HG03175 (cell line): ENCODE measurements around the gene NAPA.

Source experiments
- ATAC-seq: cut with Tn5 transposase; IDR thresholded peaks from one replicate; pipeline ENCODE4 v1.9.1; 2021; ENCODE audit warnings: mild to moderate bottlenecking, moderate library complexity; ENCODE audit not compliant: unreplicated experiment

Gene NAPA

DNA sequence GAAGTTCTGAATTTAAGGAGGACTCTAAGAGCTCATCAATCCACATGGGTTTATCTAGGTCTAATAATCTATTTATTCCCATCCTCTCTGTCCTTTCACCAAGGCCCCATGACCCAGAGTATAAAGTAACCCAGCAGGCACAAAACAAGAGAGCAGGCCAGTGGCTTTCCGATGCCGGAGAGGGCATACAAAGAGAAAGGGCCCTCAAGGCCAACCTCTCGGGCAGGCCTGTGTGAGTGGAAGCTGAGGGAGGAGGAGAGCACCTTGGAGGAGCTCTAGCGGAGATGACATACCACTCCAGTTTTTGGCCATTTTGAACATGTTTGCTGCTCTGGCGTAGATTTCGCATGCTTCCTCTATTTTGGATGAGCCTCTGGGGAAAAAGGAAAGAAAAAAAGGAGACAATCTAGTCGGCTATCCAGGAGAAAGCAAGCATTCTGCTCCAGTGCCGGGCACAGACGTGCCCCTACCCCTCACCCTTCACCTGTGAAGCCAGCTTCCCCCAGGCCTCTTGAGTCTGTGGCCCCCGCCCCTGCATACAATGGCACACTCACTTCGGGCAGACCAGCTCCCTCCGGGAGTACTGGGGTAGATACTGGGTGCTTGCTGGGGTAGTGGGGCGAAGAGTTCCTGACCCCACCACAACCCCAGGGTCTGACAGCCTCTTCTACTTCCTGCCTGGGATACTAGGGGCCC, 11.6 kb downstream of the NAPA start:
- no peak for ATAC-seq

DNA sequence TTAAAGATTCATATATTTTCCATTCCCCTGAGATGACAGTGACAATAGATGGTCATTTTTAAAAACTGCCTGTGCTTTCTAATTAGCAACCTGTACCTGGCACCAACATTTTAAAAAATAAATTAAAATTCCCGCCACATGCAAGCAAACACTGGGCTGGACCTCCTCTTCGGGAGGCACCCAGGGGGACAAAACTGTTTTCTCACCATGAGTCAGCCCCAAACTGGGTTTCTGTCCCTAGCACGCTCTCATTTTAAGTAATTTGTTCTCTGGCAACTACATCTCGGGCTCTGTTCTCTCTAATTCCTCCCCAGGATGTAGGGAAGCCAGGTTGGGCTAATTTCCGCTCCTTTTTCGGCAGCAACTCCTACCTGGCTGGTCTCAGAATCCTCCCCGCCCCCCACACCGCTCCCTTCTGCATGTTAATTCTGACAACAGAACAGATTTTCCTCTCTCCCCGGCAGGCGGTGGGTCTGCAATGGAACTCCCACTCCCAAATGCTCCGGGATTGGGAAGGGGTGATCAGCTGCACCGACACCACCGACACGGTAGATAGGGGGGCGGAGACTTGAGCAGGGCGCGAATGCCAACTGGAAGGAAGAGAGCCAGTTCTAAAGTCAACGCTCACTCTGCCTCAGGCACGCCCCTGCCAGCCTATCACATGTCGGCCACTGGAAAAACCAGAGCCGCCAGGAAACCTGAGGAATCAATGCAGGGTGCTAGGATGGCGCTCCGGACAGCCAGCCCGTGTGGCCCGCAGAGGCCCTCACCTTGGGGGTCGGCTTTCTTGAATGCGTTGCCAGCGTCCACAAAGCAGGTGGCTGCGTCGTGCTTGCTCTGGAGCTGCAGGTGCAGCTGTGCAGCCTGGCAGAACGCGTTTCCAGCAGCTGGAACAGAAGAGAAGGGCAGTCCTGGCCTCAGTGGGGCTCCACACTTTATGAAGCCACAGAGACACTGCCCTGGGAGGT, 14.7 kb downstream of the NAPA start:
- ATAC-seq: no peak

DNA sequence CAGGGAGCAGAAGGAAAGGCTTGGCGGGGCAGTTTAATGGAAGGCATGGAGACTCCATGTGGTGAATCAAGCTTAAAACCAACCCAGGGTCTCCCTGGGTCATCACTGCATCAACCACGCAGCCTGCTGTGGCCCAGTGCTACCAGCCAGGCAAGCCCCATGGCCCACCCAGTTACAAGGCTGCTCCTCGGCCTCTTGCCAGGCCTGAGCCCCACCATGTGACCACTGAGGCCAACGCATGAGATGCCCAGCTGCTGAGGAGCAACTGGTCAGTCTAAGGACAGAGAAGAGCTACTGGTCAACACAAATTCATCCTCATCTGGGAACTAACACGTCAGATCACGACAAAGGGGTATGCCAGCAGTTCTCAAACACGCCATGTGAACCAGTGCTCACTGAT, 15.5 kb downstream of the NAPA start:
- no peak for ATAC-seq

DNA sequence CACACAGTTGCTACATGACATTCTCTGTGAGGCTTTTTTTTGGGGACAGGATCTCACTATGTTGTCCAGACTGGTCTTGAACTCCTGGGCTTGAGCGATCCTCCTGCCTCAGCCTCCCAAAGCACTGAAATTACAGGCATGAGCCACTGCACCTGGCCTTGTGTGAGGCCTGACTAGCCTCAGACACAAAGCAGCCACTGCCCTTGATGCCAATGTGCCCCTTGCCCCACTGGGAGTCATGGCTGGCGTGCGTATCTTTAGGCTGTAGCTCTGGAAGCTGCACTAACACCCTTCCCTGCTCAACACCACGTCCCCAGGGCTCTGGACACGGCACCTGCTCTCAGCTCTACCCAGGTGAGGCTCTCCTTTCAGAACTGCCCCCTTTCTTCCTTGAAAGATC, 16.3 kb downstream of the NAPA start:
- no peak for ATAC-seq

DNA sequence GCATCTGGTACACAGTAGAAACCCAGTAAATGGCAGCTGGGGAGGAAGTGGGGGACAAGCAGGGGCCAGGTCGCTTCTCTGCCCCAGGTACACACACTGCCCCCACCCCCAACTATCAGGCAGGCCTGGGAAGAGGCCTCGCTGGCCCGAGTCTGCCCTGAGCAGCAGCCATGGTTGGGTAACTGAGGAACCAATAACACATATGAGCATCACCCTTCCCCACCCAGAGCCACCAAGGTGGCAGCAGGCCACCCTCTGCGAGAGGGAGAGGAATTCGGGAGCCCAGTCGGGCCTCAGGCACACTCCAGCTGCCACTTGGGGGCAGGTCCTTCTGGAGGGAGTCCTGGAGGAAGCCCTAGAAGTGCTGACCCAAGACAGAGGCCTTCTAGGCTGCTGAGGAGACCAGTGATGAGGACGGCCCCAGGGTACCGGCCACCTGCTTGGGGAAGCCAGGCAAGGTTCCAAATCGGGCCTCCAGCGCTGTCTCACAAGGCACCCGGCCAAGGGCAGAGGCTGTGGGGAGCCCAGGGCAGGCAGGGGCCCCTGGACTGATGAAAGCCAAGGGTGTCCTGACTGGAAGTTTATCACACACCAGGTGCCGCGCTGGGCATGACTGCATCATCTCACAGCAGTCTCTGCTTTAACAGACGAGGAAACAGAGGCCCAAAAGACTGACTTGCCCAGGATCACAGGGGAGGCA, 16.9 kb downstream of the NAPA start:
- no peak for ATAC-seq

DNA sequence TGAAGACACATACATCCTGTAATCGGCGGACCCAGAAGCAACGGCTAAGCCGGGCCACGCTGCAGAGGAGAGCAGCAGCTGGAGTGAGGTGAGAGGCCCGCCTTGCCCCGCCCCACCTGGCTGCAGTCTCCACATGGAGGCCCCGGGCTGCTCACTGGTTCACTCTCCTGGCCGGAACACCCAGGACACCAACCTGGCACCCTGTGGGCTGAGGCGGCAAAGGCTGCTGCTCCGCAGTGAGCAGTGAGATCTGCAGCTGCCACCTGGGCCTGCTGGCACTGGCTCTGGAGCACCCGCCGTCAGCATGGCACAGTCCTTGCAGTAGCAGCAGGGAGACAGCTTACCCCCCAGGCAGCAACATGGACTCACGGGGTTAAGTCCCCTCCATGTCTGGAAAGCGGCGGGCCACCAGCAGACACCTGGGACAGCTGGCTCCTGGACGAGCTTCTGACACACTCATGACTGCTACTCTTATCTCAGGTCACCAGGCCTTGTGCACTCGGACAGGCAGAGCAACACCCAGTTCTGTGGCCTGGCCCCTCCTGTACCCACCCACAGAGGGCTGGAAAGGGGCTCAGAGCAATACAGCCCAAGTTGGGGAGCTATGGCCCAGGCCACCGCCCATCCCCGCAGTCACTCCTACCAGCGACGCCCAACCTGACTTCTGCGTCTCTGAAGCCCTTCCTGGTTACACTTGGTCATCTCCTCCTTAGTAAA, 17.7 kb downstream of the NAPA start:
- ATAC-seq: no peak

DNA sequence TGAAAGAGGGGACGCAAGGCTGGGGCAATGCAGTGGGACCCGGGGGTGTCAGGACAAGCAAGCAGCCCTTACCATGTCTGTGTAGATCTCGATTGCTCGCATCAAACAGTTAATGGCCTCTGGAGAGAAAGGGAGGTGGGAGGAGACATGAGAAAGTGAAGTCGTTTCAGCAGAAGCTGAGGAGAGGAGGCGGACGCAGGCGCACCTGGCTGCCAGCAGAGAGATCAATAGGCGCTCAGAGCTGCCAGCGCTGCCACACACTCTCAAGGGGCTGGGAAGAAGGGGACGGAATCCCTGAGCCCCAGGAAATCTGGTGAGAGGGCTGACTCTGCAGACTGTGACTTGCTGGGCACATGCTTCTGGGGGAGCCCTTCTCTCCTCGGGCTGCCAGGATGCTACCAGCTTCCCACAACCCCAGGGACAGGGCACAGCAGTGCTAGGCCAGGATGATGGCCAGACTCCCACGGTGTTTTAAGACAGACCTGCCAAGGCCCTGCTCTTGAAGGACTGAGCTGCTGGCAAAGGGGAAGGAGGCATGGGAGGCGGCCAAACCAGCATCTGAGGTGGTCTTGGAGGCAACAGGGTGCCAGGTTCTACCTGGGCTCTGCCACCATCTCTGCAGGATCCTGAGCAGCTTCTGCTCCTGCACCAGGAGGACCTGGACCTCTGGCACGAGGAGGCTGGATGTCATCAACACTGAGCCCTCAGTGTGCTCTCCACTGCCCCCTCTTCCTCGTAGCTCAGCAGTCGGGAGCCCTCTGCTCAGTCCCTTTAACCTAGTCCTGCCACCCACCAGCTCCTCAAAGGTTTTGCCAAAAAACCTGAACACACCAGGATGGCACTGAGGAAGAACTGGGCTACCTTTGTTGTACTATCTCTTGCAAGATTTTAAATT, 19.1 kb downstream of the NAPA start:
- no peak for ATAC-seq

DNA sequence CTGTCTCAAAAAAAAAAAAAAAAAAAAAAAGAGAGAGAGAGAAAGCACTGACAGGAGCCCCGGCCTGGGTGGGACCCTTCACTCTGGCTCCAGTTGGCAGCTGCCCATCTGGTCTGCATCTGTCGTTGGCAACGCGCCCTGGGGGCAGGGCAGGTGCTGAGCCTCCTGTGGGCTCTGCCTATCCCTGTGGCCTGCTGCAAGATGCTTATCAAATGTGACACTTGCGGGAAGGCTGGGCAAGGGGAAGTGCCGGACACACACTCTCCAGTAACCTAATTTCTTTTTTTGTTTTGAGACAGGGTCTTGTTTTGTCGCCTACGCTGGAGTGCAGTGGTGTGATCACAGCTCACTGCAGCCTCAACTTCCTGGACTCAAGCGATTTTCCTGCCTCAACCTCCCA, 20.1 kb downstream of the NAPA start:
- no peak for ATAC-seq

DNA sequence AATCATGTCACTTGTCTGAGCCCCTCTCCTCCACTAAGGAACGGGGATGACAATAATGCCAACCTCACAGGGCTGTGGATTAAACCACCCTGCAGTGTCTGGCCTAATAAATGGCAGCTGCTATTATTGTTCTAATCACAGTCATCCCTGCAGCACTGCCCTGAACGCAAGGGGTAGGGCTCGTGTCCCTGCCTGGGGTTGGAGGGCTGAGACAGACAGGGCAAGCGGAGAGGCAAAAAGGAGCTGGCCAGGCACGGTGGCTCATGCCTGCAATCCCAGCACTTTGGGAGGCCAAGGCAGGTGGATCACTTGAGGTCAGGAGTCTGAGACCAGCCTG, 20.7 kb downstream of the NAPA start:
- no peak for ATAC-seq

DNA sequence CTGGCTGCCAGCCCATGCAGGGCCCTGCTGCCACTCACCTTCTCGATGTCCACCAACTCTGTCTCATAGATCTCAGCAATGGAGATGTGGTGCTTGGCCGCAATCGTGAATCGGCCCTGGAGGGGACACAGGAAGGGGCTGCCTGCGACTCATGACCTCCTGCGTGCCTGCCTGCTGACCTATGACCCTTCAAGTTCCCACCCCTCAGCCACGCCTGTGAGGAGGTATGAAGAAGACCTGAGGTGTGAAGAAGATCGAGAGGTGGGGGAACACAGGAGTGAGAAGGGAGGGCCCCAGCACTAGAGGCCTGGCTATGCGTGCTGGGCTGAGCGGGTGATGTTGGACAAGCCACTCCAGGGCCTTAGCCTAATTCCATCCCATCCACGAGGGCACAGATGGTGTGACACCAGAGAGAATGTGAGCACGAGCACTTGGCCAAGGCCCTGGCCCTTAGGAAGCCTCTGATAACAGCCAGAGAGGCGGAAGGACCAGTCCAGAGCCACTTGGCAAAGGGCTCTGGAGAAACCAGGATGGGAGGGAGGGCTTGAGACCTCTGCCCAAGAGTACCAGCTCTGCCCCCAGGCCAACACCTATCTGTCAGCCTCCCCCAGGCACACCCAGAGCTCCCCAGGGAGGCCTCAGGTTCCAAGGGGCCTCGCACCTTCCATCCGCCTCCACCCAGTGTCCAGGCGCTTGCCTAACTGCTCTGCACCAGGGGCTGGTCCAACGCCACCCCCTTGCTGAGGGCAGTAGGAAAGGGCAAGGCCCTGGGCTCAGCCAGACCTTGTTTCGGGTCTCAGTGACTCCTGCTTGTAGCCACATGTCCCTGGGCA, 21.3 kb downstream of the NAPA start:
- no peak for ATAC-seq

DNA sequence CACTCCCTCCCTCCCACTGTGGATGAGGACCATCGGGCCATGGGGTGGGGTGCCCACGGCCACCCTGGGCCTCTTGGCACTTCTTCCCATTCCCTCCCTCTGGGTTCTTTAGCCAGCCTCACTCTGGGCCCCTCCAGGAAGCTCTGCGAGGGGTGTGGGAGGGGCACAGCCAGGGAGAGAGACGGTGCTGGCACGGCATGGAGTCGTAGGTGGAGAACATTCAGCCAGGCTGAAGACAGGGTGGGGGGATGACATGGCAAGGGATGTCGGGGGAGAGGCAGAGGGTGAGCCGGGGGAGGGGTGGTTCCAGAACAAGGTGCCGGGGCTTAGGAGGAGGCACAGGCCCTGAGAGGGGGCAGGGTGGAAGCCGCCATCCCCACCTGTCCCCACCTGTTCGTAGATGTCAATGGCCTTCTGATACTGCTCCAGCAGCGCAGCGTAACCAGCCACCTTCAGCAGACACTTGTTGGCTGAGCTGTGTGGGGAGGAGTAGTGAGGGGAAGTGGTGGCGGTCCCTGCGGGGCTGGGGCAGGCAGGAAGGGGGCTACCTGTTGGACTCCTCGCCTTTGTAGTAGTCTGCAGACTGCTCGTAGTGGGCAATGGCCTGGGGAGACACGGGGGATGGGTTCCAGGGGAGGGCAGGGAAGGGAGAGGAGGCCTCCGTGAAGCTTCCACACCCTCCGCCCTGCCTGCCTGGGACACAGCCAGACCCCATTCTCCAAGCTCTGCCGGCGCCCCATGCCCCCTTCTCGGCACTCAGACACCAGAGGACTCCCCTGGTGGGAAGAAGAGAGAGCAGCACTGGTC, 22.1 kb downstream of the NAPA start:
- no peak for ATAC-seq

DNA sequence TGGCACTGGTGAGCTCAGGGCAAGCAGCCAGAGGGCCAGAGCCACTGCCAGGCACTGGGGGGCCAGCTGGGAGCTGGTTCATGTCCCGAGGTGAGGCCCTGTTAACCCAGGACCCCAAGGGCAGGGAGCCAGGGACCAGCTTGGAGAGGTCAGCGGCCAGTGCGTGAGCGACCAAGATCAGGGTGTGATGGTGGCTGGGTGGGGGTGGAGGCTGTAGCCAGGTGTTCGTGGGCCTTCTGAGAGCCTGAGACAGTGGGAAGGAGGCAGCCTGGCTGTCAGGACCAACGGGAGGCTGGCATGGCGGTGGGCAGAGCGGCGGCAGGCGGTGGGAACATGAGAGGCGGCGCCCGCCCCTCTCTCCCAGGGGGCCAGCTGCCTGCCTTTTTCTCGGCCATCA, 22.7 kb downstream of the NAPA start:
- ATAC-seq: no peak

DNA sequence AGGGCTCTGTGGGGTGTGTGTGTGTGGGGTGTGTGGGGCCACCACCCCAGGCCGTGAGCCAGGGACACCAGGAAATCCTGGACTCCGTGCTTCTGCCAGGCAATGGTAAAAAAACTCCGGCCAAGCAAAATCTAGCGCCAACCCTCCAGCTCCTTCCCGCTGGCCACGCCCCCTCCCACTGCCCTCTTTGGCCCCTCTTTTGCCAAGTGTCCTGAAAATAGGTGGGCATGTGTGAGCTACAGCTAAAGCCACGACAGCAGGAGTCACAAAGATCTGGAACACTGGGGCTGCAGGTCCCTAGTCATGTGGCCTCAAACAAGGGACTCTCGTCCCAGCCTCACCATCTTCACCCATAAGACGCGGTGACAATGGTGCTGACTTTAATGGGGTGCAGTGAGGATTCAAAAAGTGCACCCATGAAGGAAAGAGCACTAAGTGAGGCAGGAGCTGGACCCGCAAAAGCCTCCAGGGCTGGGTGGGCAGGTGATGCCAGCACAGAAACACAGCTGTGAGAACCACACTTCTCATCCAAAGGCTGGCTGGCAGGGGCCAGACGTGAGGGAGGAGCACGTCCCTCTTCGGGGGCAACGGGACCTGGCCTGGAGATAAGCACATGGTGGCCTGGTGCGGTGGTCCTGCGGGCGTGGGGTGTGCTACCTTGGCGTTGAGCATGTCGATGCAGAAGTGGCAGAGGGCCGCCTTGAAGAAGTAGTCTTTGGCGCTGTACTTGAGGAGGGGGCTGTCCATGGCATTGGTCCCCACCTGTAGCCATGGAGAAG, 23.3 kb downstream of the NAPA start:
- no peak for ATAC-seq

DNA sequence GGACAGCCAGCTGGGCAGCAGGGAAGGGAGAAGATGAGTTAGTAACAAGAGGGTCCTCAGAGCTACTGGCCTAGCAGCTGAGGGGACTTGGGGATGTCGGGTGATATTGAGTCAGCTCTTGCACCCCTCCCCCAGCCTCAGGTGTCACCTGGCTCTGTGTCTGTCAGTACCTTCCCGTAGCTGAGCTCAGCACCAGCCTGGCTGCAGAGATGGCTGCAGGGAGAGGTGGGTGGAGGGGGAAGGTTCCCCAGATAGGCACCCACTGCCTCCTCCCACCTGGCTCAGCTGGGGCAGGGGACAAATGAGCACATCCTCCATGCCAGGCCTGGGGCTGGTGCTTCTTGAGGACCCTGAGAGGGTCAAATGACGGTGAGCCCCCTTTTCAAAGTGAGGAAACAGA, 24.0 kb downstream of the NAPA start:
- ATAC-seq: no peak

DNA sequence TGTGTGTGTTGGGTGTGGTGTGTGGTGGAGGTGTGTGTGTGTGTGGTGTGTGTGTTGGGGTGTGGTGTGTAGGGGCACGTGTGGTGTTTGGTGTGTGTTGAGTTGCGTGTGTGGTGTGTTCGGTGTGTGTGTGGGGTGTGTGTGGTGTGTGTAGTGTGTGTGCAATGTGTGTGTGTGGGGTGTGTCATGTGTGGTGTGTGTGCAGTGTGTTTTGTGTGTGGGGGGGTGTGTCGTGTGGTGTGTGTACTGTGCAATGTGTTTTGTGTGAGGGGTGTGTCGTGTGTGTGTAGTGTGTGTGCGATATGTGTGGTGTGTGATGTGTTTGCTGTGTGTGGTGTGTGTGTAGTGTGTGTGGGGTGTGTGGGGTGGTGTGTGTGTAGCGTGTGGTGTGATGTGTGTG, 24.8 kb downstream of the NAPA start:
- ATAC-seq: no peak

DNA sequence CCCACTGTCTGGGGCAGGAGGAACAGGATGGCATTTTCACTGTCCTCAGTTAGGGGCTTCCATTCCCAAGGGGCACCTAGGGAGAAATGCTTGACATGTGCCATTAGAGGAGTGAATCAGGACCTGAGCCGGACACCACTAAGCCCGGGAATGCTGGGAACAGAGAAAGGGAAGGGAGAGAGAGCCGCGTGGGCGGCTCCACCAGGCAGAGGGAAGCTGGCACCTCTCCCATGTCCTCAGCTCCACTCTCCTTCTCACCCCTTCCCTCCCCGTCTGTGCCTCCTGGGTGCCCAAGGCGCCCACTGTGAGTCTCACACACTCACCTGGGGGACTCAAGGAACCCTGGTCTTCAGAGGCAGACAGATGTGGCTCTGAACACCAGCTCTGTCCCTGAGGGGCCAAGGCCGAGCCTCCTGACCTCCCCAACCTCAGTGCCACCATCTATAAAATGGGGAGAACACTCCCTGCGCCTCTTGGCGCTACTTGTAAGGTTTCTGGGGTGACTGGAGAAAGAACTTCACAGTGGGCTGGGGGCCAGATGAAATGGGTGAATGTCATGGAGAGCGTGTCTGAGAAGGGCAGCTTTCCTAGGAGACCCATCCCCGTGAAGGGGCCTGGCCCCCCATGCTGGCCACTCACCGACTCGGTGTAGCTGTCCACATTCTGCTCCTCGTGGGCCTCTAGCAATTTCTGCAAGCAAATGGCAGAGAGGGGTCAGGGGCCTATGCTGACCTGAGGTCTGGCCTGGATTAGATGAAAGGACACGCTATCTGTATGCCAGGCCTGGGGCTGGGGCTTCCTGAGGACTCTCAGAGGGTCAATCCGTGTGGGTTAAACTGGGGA, 25.6 kb downstream of the NAPA start:
- no peak for ATAC-seq
